HepG2 (cell line): Measurements from ENCODE around the gene CLDN20. TPM values are rescaled to one million over a fixed set of nuclear protein-coding genes. Genes with fewer than 3 reads are reported as not detected.

Experiments
- ATF7-NPFF ChIP-seq: sonication (generic); formaldehyde crosslinking; IDR thresholded peaks from 2 replicates; pipeline ENCODE4 v1.8.1; 2023; ENCODE audit warnings: mild to moderate bottlenecking, low read depth, missing genetic modification reagents, moderate library complexity
- CBX5 ChIP-seq: sonication (generic); formaldehyde crosslinking; IDR thresholded peaks from 2 replicates; pipeline ENCODE4 v1.4.0; 2020; ENCODE audit warnings: missing genetic modification reagents, borderline replicate concordance
- ERF ChIP-seq: IDR thresholded peaks from 2 replicates; pipeline ENCODE4 v1.6.1; 2018; ENCODE audit warnings: missing biosample characterization, missing genetic modification reagents
- HOXA3 ChIP-seq: sonication (generic); formaldehyde crosslinking; IDR thresholded peaks from 2 replicates; pipeline ENCODE4 v1.5.0; 2020; ENCODE audit warnings: missing genetic modification reagents
- KDM1A ChIP-seq: IDR thresholded peaks from 2 replicates; pipeline ENCODE4 v1.6.1; 2016; ENCODE audit warnings: missing compliant biosample characterization
- KDM4B ChIP-seq: sonication (generic); formaldehyde crosslinking; IDR thresholded peaks from 2 replicates; pipeline ENCODE4 v1.4.0; 2020; ENCODE audit warnings: missing genetic modification reagents
- NBN ChIP-seq: fragments of 450-650 bp; conservative IDR thresholded peaks from 2 replicates; pipeline ENCODE4 v1.6.1; 2017
- NFATC3 ChIP-seq: sonication (generic); formaldehyde crosslinking; IDR thresholded peaks from 2 replicates; pipeline ENCODE4 v1.5.1; 2020; ENCODE audit warnings: mild to moderate bottlenecking, missing genetic modification reagents
- PRPF4 ChIP-seq: fragments of 200-400 bp; formaldehyde crosslinking; IDR thresholded peaks from 2 replicates; pipeline ENCODE4 v1.6.1; 2016; ENCODE audit warnings: low read length, low read depth; ENCODE audit not compliant: poor library complexity, severe bottlenecking
- SOX13 ChIP-seq, 3 experiments: fragments of 450-650 bp in 1 of 3; sonication (generic) in 1 of 3; formaldehyde crosslinking in 1 of 3; IDR thresholded peaks in 2 of 3; conservative IDR thresholded peaks in 1 of 3; 2 replicates each; pipeline versions ENCODE4 v1.5.0 to v1.6.1; 2016 to 2020; ENCODE audit warnings: antibody characterized with exemption in 1 of 3, mild to moderate bottlenecking in 1 of 3, missing compliant biosample characterization in 1 of 3, missing genetic modification reagents in 1 of 3, moderate library complexity in 1 of 3
- SRF ChIP-seq: IDR thresholded peaks from 2 replicates; pipeline ENCODE4 v1.6.1; 2011; ENCODE audit warnings: mild to moderate bottlenecking, low read depth, low read length, moderate library complexity
- TBX2 ChIP-seq: sonication (generic); formaldehyde crosslinking; IDR thresholded peaks from 2 replicates; pipeline ENCODE4 v1.5.0; 2020; ENCODE audit warnings: missing genetic modification reagents, mild to moderate bottlenecking, borderline replicate concordance
- ZBTB1 ChIP-seq: sonication (generic); formaldehyde crosslinking; IDR thresholded peaks from 2 replicates; pipeline ENCODE4 v1.4.0; 2020; ENCODE audit warnings: missing genetic modification reagents, borderline replicate concordance
- ZNF367 ChIP-seq: sonication (generic); formaldehyde crosslinking; IDR thresholded peaks from 2 replicates; pipeline ENCODE4 v1.4.0; 2020; ENCODE audit warnings: missing genetic modification reagents, borderline replicate concordance
- ZNF564 ChIP-seq: sonication (generic); formaldehyde crosslinking; IDR thresholded peaks from 2 replicates; pipeline ENCODE4 v1.8.1; 2023; ENCODE audit warnings: mild to moderate bottlenecking, missing genetic modification reagents
- ZNF615 ChIP-seq: sonication (generic); formaldehyde crosslinking; IDR thresholded peaks from 2 replicates; pipeline ENCODE4 v1.5.0; 2020; ENCODE audit warnings: mild to moderate bottlenecking, missing genetic modification reagents, borderline replicate concordance
- ZNF83 ChIP-seq: sonication (generic); formaldehyde crosslinking; IDR thresholded peaks from 2 replicates; pipeline ENCODE4 v1.4.0; 2020; ENCODE audit warnings: missing genetic modification reagents, mild to moderate bottlenecking, borderline replicate concordance
- polyA plus RNA-seq, 8 experiments: library from polyadenylated mRNA; depleted of rRNA in 3 of 8; stranded (reverse) in 7 of 8; unstranded in 1 of 8; fragments of >200 nt; fragmentation: Illumina TruSeq in 4 of 8; extraction: Trizol in 4 of 8; gene quantifications; 2 replicates each; pipeline versions ENCODE4 v1.2.1 to v1.2.3, GENCODE V29; 2011 to 2016; ENCODE audit warnings: low read depth in 4 of 8, missing spikeins in 1 of 8, mixed read lengths in 1 of 8; ENCODE audit not compliant: insufficient read depth in 1 of 8
- total RNA-seq, 5 experiments: library from RNA; depleted of rRNA; stranded (reverse); fragments of >200 nt; fragmentation: Illumina TruSeq; extraction: Trizol; gene quantifications; 2 replicates each; pipeline ENCODE4 v1.2.3, GENCODE V29; 2016; ENCODE audit warnings: low read depth in 1 of 5
- TF ChIP-seq, protein P1 (sequence below): sonication (generic); formaldehyde crosslinking; IDR thresholded peaks from 2 replicates; pipeline ENCODE4 v1.4.0; 2020; ENCODE audit warnings: mild to moderate bottlenecking, missing genetic modification reagents

CLDN20 gene
- total and polyA plus RNA-seq, 2 of the 13 experiments (the other 11 are each of a cell fraction or from before 2014, with no cell fraction given) = not detected

- peak; percentile 79; the same call in 1 of the 2 replicates for TF ChIP-seq CBX5 (CRISPR knock-in tag)
- TF ChIP-seq HOXA3 (CRISPR knock-in tag) = no peak; the same call in 1 of the 2 replicates
- TF ChIP-seq KDM1A (CRISPR knock-in tag) = peak; percentile 98
- TF ChIP-seq ATF7-NPFF (CRISPR knock-in tag) = no peak; the same call in 1 of the 2 replicates
- peak; percentile 52 for TF ChIP-seq ERF (CRISPR knock-in tag)
- TF ChIP-seq ZNF564 (CRISPR knock-in tag) = no peak
- peak; percentile 70; the same call in 1 of the 2 replicates for TF ChIP-seq SOX13 (IDR thresholded peaks at IDR 0.05)
- TF ChIP-seq SOX13 (CRISPR knock-in tag; conservative IDR thresholded peaks at IDR 0.05 in 1 of 2, IDR thresholded peaks at IDR 0.05 in 1 of 2) = peak in 1 of 2 experiments; percentile 71; a peak in 1 of 4 replicates
- no peak; the same call in 1 of the 2 replicates for TF ChIP-seq ZNF83 (CRISPR knock-in tag)
- TF ChIP-seq, protein P1, sequence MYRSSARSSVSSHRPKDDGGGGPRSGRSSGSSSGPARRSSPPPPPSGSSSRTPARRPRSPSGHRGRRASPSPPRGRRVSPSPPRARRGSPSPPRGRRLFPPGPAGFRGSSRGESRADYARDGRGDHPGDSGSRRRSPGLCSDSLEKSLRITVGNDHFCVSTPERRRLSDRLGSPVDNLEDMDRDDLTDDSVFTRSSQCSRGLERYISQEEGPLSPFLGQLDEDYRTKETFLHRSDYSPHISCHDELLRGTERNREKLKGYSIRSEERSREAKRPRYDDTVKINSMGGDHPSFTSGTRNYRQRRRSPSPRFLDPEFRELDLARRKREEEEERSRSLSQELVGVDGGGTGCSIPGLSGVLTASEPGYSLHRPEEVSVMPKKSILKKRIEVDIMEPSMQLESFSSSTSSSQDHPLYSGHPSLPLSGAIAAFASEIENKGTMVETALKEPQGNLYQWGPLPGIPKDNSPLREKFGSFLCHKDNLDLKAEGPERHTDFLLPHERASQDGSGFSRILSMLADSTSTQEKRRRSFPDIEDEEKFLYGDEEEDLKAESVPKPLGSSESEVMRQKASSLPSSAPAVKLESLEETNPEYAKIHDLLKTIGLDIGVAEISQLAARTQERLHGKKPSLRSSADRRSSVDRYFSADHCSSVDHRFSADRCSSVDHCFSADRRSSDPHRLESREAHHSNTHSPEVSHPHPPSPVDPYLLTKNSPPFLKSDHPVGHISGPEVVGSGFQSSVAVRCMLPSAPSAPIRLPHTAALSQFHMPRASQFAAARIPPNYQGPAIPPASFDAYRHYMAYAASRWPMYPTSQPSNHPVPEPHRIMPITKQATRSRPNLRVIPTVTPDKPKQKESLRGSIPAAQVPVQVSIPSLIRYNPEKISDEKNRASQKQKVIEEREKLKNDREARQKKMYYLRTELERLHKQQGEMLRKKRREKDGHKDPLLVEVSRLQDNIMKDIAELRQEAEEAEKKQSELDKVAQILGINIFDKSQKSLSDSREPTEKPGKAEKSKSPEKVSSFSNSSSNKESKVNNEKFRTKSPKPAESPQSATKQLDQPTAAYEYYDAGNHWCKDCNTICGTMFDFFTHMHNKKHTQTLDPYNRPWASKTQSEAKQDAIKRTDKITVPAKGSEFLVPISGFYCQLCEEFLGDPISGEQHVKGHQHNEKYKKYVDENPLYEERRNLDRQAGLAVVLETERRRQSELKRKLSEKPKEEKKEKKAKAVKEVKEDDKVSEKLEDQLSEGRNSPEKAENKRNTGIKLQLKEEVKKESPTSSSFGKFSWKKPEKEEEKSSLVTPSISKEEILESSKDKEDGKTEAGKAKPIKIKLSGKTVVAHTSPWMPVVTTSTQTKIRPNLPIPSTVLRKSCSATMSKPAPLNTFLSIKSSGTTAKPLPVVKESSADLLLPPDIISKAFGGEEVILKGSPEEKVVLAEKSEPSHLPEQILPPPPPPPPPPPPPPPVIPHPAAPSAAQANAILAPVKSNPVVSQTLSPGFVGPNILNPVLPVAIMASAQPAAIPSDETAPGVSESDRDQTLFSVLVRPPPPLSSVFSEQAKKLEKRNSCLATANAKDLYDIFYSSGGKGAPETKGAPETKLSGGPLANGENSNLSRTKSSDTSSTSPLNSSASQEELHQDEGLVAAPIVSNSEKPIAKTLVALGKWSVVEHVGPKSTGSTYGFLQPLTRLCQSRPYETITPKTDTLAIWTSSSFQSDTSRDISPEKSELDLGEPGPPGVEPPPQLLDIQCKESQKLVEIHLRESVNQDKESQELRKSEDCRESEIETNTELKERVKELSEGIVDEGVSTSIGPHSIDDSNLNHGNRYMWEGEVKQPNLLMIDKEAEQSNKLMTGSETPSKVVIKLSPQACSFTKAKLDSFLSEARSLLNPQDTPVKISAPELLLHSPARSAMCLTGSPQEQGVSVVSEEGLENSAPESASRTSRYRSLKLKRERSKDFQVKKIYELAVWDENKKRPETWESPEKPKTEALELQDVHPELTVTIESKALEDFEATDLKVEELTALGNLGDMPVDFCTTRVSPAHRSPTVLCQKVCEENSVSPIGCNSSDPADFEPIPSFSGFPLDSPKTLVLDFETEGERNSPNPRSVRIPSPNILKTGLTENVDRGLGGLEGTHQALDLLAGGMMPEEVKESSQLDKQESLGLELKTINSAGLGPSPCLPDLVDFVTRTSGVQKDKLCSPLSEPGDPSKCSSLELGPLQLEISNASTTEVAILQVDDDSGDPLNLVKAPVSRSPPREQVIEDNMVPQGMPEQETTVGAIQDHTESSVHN (CRISPR knock-in tag) = no peak
- TF ChIP-seq ZBTB1 (CRISPR knock-in tag) = no peak
- peak; percentile 90 for TF ChIP-seq KDM4B (CRISPR knock-in tag)
- no peak for TF ChIP-seq NFATC3 (CRISPR knock-in tag)
- TF ChIP-seq PRPF4 = no peak
- no peak for TF ChIP-seq SRF
- TF ChIP-seq NBN = no peak
- peak; percentile 42; the same call in 1 of the 2 replicates for TF ChIP-seq ZNF615 (CRISPR knock-in tag)
- TF ChIP-seq TBX2 = peak; percentile 59; the same call in 1 of the 2 replicates
- no peak for TF ChIP-seq ZNF367 (CRISPR knock-in tag)
Measured at GRCh38 chr6:155314773-155315515, 51.1 kb downstream of the CLDN20 start (continued).
